Measurements from ENCODE around the gene FARP1. TPM values are rescaled to one million over a fixed set of nuclear protein-coding genes. Genes with fewer than 3 reads are reported as not detected.
"Not testable (repeated sequence)": the region's sequence is repeated elsewhere in the genome, so short reads cannot be mapped to it uniquely, and the experiment has no call there.

Gene FARP1
- polyA plus RNA-seq, 5 donors: 111 to 145 (median 112) TPM

- no peak for DNase-seq
Measured at GRCh38 chr13:98224557-98224956, 81.7 kb downstream of the FARP1 start.

GRCh38 chr13:98225036-98225940 is 82.4 kb downstream of the FARP1 start:
- DNase-seq: no peak

- DNase-seq: no peak
Measured at GRCh38 chr13:98226496-98226895, 83.6 kb downstream of the FARP1 start.

GRCh38 chr13:98228661-98229341 is 85.9 kb downstream of the FARP1 start:
- DNase-seq: no peak

GRCh38 chr13:98230762-98231161 is 87.9 kb downstream of the FARP1 start:
- DNase-seq: not testable (repeated sequence)

- DNase-seq: no peak
Measured at GRCh38 chr13:98232456-98232855, 89.6 kb downstream of the FARP1 start.

GRCh38 chr13:98233127-98233526 is 90.2 kb downstream of the FARP1 start:
- no peak for DNase-seq

GRCh38 chr13:98234348-98234747 is 91.5 kb downstream of the FARP1 start:
- no peak for DNase-seq

- no peak for DNase-seq
Measured at GRCh38 chr13:98236197-98236596, 93.3 kb downstream of the FARP1 start.

GRCh38 chr13:98237331-98237730 is 94.4 kb downstream of the FARP1 start:
- DNase-seq: no peak

- no peak for DNase-seq
Measured at GRCh38 chr13:98239162-98240076, 96.5 kb downstream of the FARP1 start.

- no peak for DNase-seq
Measured at GRCh38 chr13:98240135-98240534, 97.2 kb downstream of the FARP1 start.

- DNase-seq: no peak
Measured at GRCh38 chr13:98240974-98241373, 98.1 kb downstream of the FARP1 start.

- no peak for DNase-seq
Measured at GRCh38 chr13:98241976-98242375, 99.1 kb downstream of the FARP1 start.

GRCh38 chr13:98242403-98242802 is 99.5 kb downstream of the FARP1 start:
- no peak for DNase-seq

- no peak for DNase-seq
Measured at GRCh38 chr13:98243929-98244272, 101.0 kb downstream of the FARP1 start.

- no peak for DNase-seq
Measured at GRCh38 chr13:98246538-98247172, 103.8 kb downstream of the FARP1 start.

- DNase-seq: no peak
Measured at GRCh38 chr13:98251708-98252107, 108.8 kb downstream of the FARP1 start.

GRCh38 chr13:98252931-98253470 is 110.1 kb downstream of the FARP1 start:
- peak; percentile 59 to 70 for DNase-seq

GRCh38 chr13:98253526-98253925 is 110.6 kb downstream of the FARP1 start:
- DNase-seq: no peak

GRCh38 chr13:98254513-98254912 is 111.6 kb downstream of the FARP1 start:
- DNase-seq: no peak

Data from right lung (tissue), 5 donors.